IMR-90 (cell line): ENCODE measurements around the gene RFX2. TPM values are rescaled to one million over a fixed set of nuclear protein-coding genes. Genes with fewer than 3 reads are reported as not detected.

ENCODE experiments used
- ATAC-seq: fragments of 200-7000 bp; cut with Tn5 transposase; 2 replicates; pipeline ENCODE4 v1.9.1; 2020; ENCODE audit warnings: low read depth, mild to moderate bottlenecking, moderate library complexity
- BruUV-seq: library from RNA; stranded (reverse); fragments of 400-500 nt; replicated peaks from 2 replicates; lab custom pipeline; 2021; lab: Mats Ljungman, UMichigan
- CTCF ChIA-PET: fragments of 300-600 bp; formaldehyde crosslinking; extraction: SDS; loops from one replicate; lab custom pipeline; 2021; ENCODE audit warnings: antibody characterized with exemption; lab: Yijun Ruan, JAX
- POLR2A ChIA-PET: fragments of 300-600 bp; sonication (Branson Sonifier 250); formaldehyde crosslinking; loops from one replicate; lab custom pipeline; 2022; ENCODE audit warnings: antibody characterized with exemption; ENCODE audit not compliant: unreplicated experiment; lab: Charles Lee
- DNase-seq: peaks from one replicate; pipeline ENCODE4 v3.0.0; 2013
- H2AFZ ChIP-seq: replicated peaks from 2 replicates; pipeline ENCODE3; 2013; ENCODE audit warnings: low read length, mild to moderate bottlenecking; ENCODE audit not compliant: poor library complexity
- H2AK5ac ChIP-seq: 2 replicates; pipeline ENCODE4 v1.6.1; 2013; ENCODE audit warnings: low read depth, low read length, inconsistent platforms
- H2AK9ac ChIP-seq: replicated peaks from 2 replicates; pipeline ENCODE3; 2013; ENCODE audit warnings: mild to moderate bottlenecking, low read depth, low read length, moderate library complexity; ENCODE audit not compliant: poor library complexity
- H2BK120ac ChIP-seq: 2 replicates; pipeline ENCODE4 v1.6.1; 2013; ENCODE audit warnings: low read depth, low read length, inconsistent platforms
- H2BK15ac ChIP-seq: 3 replicates; pipeline ENCODE4 v1.6.1; 2013; ENCODE audit warnings: low read depth, low read length, inconsistent platforms
- H2BK20ac ChIP-seq: 2 replicates; pipeline ENCODE4 v1.6.1; 2013; ENCODE audit warnings: low read depth, mild to moderate bottlenecking, inconsistent platforms, low read length, moderate library complexity
- H2BK5ac ChIP-seq: 2 replicates; pipeline ENCODE4 v1.6.1; 2013; ENCODE audit warnings: mild to moderate bottlenecking, low read depth, low read length, inconsistent platforms; ENCODE audit not compliant: poor library complexity, severe bottlenecking
- H3K14ac ChIP-seq: replicated peaks from 2 replicates; pipeline ENCODE4 v1.6.1; 2013; ENCODE audit warnings: low read depth, low read length, inconsistent platforms
- H3K18ac ChIP-seq: 2 replicates; pipeline ENCODE4 v1.6.1; 2013; ENCODE audit warnings: low read depth, low read length, control low read depth
- H3K23ac ChIP-seq: 2 replicates; pipeline ENCODE4 v1.6.1; 2013; ENCODE audit warnings: low read depth, low read length, inconsistent platforms
- H3K27ac ChIP-seq: 2 replicates; pipeline ENCODE4 v1.5.1; 2013; ENCODE audit warnings: mild to moderate bottlenecking, control low read depth, low read length; ENCODE audit not compliant: insufficient read depth
- H3K27me3 ChIP-seq: 2 replicates; pipeline ENCODE4 v1.6.1; 2013; ENCODE audit warnings: low read length; ENCODE audit not compliant: control insufficient read depth, insufficient read depth
- H3K36me3 ChIP-seq: 2 replicates; pipeline ENCODE4 v1.6.1; 2013; ENCODE audit warnings: low read length, mixed read lengths; ENCODE audit not compliant: control insufficient read depth, insufficient read depth
- H3K4ac ChIP-seq: 2 replicates; pipeline ENCODE4 v1.6.1; 2013; ENCODE audit warnings: low read depth, low read length, inconsistent platforms
- H3K4me1 ChIP-seq: 2 replicates; pipeline ENCODE4 v1.6.1; 2013; ENCODE audit warnings: low read length, mixed read lengths; ENCODE audit not compliant: control insufficient read depth, insufficient read depth
- H3K4me2 ChIP-seq: 2 replicates; pipeline ENCODE4 v1.6.1; 2013; ENCODE audit warnings: low read depth, mild to moderate bottlenecking, control low read depth, low read length, moderate library complexity
- H3K4me3 ChIP-seq: 2 replicates; pipeline ENCODE4 v1.5.1; 2013; ENCODE audit warnings: low read depth, mild to moderate bottlenecking, control low read depth, low read length, moderate library complexity; ENCODE audit not compliant: insufficient read depth
- H3K56ac ChIP-seq: 2 replicates; pipeline ENCODE4 v1.6.1; 2013; ENCODE audit warnings: low read length, inconsistent platforms; ENCODE audit not compliant: insufficient read depth; ENCODE audit errors: extremely low read depth
- H3K79me1 ChIP-seq, 2 experiments: 2 replicates each; pipeline ENCODE4 v1.6.1; 2013; ENCODE audit warnings: low read length in 2 of 2, inconsistent platforms in 1 of 2, low read depth in 1 of 2
- H3K9ac ChIP-seq: 2 replicates; pipeline ENCODE4 v1.6.1; 2013; ENCODE audit warnings: low read depth, low read length, control low read depth
- H3K9me1 ChIP-seq: 2 replicates; pipeline ENCODE4 v1.6.1; 2013; ENCODE audit warnings: low read length, inconsistent platforms; ENCODE audit not compliant: insufficient read depth
- H3K9me3 ChIP-seq: 2 replicates; pipeline ENCODE4 v1.6.1; 2013; ENCODE audit warnings: low read length; ENCODE audit not compliant: control insufficient read depth, insufficient read depth
- H4K20me1 ChIP-seq: 2 replicates; pipeline ENCODE4 v1.6.1; 2013; ENCODE audit warnings: low read length, inconsistent platforms; ENCODE audit not compliant: insufficient read depth
- H4K5ac ChIP-seq: 2 replicates; pipeline ENCODE4 v1.6.1; 2013; ENCODE audit warnings: mild to moderate bottlenecking, low read depth, low read length, control low read depth
- H4K8ac ChIP-seq, 2 experiments: 2 replicates each; pipeline ENCODE4 v1.6.1; 2013; ENCODE audit warnings: low read depth in 2 of 2, low read length in 2 of 2, control low read depth in 1 of 2, inconsistent platforms in 1 of 2
- H4K91ac ChIP-seq: 2 replicates; pipeline ENCODE4 v1.6.1; 2013; ENCODE audit warnings: low read depth, low read length, inconsistent platforms; ENCODE audit not compliant: insufficient read depth
- ELK1 ChIP-seq: fragments of 150-350 bp; IDR thresholded peaks from 2 replicates; pipeline ENCODE4 v1.6.1; 2016; ENCODE audit warnings: low read depth, mild to moderate bottlenecking, low read length, moderate library complexity, borderline replicate concordance
- WGBS, 2 experiments: methylation state at CpG; one replicate each; pipeline versions ENCODE4 v1.1.5 to v1.1.7; 2013; ENCODE audit warnings: missing lambda C conversion rate in 2 of 2; ENCODE audit not compliant: insufficient read length in 1 of 2; ENCODE audit errors: extremely low coverage in 2 of 2; 5-methylcytosine and 5-hydroxymethylcytosine counted together
- dilution Hi-C: fragments of 300-500 bp; cut with HindIII; formaldehyde crosslinking; loops from one replicate; pipeline ENCODE4 v1.14.3; 2018; ENCODE audit warnings: low sequenced_read_pairs; ENCODE audit not compliant: unreplicated experiment
- in situ Hi-C: fragments of 300-500 bp; cut with MboI; formaldehyde crosslinking; loops from 3 replicates; pipeline ENCODE4 v1.14.3; 2019; ENCODE audit warnings: low sequenced_read_pairs, inconsistent platforms, mixed read lengths
- intact Hi-C: fragments of 100-400 bp; cut with micrococcal nuclease; formaldehyde crosslinking; loops from 2 replicates; pipeline ENCODE4 v1.10.0; 2022
- polyA plus RNA-seq, 3 experiments: library from polyadenylated mRNA; depleted of rRNA; stranded (reverse); fragments of >200 nt; gene quantifications; 2 replicates each; pipeline ENCODE4 v1.2.3, GENCODE V29; 2012; ENCODE audit warnings: low replicate concordance in 1 of 3
- total RNA-seq: library from RNA; depleted of rRNA; stranded (reverse); fragments of >200 nt; gene quantifications from 2 replicates; pipeline ENCODE4 v1.2.3, GENCODE V29; 2012

The RFX2 gene
- total and polyA plus RNA-seq, 2 of the 4 experiments (the other 2 are of a cell fraction): 2.2 to 4.9 TPM

GRCh38 chr19:6061376-6062130 lies 48.7 kb downstream of the RFX2 start:
- Histone ChIP-seq H3K56ac (no peak overlapping the region), H2AK5ac (no peak overlapping the region), H2BK120ac (no peak overlapping the region; the same call in 1 of the 2 replicates), H3K4ac (no peak overlapping the region; the same call in 1 of the 2 replicates), H4K5ac (no peak overlapping the region), H4K8ac (no peak overlapping the region; a peak in 1 of 4 replicates), H2BK5ac (no peak overlapping the region), H2AK9ac (no peak overlapping the region), H3K79me1 (peaks cover 0 to 20% of the 10 kb centered on the region in 2 experiments; a peak in 3 of 4 replicates), H2BK15ac (no peak overlapping the region), H4K91ac (no peak overlapping the region), H3K9me3 (no peaks in the 10 kb centered on the region), H3K18ac (no peak overlapping the region), H3K9ac (no peak overlapping the region), H3K4me2 (no peak overlapping the region), H3K4me1 (peaks cover 26% of the 10 kb centered on the region), H3K23ac (no peak overlapping the region), H3K27me3 (no peaks in the 10 kb centered on the region), H3K9me1 (peaks cover 16% of the 10 kb centered on the region), H3K36me3 (no peaks in the 10 kb centered on the region), H2BK20ac (no peak overlapping the region), H3K14ac (0 out of 2 replicates have a peak overlapping the region, but pooled peaks have one; percentile 8), H3K27ac (no peak overlapping the region), H2AFZ (peak overlapping the region; percentile 4), H4K20me1 (no peaks in the 10 kb centered on the region), H3K4me3 (no peak overlapping the region)
- BruUV-seq: no TSS peak
- in situ Hi-C loops (no loop called here), intact Hi-C loops (no loop called here), dilution Hi-C loops (no loop called here)
- ATAC-seq (no peak), DNase-seq (no peak)
- TF ChIP-seq ELK1: no peak
- ChIA-PET POLR2A (no interaction called here), CTCF (interaction anchor here (1.9 kb wide), 1 partner anchor 64 kb away, joined by 7 read pairs; no protein-coding TSS in a partner anchor)
- WGBS, 2 experiments: 100% methylated on average over 1 of the region's 16 CpGs; no CpG with 5 or more reads in 1 of the 2 experiments
